NCI-H748 (cell line): Measurements from ENCODE around the gene PTPRQ.
"Not testable (repeated sequence)": the region's sequence is repeated elsewhere in the genome, so short reads cannot be mapped to it uniquely, and the experiment has no call there.

ENCODE experiments used
- DNase-seq: peaks from one replicate; lab custom pipeline; 2025; ENCODE audit not compliant: unreplicated experiment; lab: John Stamatoyannopoulos, UW

PTPRQ gene, protein sequence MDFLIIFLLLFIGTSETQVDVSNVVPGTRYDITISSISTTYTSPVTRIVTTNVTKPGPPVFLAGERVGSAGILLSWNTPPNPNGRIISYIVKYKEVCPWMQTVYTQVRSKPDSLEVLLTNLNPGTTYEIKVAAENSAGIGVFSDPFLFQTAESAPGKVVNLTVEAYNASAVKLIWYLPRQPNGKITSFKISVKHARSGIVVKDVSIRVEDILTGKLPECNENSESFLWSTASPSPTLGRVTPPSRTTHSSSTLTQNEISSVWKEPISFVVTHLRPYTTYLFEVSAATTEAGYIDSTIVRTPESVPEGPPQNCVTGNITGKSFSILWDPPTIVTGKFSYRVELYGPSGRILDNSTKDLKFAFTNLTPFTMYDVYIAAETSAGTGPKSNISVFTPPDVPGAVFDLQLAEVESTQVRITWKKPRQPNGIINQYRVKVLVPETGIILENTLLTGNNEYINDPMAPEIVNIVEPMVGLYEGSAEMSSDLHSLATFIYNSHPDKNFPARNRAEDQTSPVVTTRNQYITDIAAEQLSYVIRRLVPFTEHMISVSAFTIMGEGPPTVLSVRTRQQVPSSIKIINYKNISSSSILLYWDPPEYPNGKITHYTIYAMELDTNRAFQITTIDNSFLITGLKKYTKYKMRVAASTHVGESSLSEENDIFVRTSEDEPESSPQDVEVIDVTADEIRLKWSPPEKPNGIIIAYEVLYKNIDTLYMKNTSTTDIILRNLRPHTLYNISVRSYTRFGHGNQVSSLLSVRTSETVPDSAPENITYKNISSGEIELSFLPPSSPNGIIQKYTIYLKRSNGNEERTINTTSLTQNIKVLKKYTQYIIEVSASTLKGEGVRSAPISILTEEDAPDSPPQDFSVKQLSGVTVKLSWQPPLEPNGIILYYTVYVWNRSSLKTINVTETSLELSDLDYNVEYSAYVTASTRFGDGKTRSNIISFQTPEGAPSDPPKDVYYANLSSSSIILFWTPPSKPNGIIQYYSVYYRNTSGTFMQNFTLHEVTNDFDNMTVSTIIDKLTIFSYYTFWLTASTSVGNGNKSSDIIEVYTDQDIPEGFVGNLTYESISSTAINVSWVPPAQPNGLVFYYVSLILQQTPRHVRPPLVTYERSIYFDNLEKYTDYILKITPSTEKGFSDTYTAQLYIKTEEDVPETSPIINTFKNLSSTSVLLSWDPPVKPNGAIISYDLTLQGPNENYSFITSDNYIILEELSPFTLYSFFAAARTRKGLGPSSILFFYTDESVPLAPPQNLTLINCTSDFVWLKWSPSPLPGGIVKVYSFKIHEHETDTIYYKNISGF (N-terminal part only)

DNA sequence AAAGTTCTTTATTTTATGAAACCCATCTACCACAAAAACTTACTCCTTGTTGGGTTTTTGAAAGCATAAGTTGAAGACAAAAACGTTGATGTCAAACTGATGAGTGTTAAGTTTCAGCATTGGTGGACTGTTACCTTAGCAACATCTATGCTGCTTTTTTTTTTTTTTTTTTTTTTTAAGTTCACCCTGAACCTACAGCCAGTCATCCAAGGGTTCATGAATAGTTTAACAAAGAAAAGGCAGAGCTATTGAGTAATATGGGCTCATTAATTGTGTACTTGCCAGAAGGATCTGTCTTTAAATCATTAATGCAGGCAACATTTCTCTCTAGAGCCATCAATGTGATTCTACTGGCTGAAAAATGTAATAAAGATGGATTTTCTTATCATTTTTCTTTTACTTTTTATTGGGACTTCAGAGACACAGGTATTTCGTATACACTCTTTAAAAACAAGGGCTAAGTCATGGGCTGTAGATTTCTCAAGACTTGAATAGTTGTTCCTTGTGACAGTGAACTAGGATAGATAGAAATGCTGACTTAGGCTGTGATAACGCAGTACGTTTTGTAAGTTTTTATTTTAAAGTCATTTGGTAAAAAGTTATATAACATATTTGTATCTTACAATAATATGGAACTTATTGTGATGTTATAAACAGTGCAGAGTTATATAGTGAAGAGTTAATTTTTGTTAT lies at the start of gene PTPRQ:
Gene PTPRQ (plus strand): TSS at position 262 of the 693 bp plus-strand sequence. CDS start 111 bp downstream, at position 373.
- no peak for DNase-seq

DNA sequence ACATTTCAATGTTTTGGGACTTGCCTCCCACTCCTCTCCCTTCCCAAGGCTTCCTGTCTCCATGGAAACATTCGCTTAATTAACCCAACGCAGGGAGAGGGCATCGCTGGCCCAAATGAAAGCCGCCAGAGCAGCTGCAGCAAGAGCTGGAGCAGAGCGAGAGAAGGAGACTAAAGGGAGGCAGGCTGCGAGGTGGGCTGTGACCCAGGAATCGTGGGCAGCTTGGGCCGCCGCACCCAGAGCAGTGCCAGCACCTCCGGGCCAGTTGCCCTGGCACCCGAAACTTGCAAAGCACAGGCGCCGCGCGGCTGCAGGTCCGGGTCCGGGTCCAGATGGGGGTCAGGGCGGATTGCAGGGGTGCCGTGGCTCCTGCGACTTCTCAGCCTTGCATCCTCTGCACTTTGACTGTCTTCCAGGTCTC lies 43.5 kb upstream of the PTPRQ start:
- DNase-seq, result peak; percentile 45

DNA sequence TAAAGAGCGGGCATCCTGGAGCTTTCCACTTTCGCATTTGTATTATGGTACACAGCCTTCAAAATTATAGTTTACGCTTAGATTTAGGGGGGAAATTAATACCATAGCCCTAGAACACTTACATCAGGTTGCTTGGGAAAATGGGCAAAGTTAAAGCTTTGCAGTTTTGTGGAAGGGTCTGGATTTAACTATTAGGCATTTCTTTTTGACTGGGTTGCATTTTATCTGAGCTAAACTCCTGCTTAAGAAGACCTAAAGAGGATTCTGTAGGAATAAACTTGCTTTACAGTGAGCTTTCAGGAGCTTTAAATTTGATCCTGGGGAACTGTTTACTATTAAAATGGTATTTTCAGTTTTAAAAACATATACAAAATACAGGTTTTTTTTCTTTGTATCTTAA lies 42.8 kb upstream of the PTPRQ start:
- DNase-seq, result no peak

DNA sequence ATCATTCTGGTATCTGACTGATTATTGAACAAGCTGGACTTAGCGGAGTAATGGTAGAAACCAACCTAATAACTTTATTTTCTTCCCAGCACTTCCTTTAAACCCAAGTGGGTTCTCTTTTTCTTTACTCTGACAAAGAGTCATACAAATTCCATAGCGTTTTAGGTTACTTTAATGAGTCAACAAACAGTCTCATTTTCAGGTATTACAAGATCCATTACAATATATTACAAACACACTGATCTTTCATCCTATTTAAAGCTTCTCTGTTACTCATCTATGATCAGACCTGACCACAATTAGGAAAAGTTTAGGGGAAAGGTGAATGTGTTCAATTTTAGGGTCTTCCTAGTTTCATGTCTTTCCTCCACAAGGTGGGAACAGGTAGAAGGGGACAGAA lies 39.4 kb upstream of the PTPRQ start:
- no peak for DNase-seq

DNA sequence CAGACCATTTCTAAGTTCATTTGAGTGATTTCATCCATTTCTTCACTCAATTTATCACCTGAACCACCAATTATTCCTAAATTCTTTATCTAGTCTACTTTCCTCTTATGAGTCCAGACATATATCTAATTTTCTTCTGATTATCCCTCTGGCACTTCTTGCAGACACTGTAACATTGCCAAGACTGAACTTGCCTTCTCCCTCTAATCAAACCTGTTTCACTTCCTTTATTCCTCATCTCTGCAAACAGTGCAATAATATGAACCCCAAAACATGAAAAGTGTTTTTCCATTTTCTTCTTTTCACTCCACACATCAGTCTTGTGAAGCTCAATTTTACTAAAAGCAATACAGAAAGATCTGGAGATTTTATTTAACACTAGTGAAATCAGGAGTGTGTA lies 37.8 kb upstream of the PTPRQ start:
- DNase-seq, result no peak

DNA sequence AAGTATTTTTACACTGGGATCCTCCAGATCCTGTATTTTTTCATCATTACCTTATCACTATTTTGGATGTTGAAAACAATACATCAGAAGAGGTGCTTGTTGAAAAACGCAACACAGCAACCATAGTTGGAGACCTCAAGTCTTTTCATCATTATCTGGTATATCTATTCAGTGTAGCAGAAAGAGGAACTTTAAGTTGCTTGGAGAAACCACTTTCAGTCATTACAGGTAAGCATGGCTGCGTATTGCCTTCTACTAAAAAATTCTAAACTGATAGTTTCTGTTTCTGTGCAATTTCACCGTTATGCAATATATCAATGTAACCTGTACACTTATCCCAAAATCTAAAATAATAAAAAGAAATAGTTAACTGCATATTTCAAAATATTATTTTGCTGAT lies 32.2 kb upstream of the PTPRQ start:
- no peak for DNase-seq

DNA sequence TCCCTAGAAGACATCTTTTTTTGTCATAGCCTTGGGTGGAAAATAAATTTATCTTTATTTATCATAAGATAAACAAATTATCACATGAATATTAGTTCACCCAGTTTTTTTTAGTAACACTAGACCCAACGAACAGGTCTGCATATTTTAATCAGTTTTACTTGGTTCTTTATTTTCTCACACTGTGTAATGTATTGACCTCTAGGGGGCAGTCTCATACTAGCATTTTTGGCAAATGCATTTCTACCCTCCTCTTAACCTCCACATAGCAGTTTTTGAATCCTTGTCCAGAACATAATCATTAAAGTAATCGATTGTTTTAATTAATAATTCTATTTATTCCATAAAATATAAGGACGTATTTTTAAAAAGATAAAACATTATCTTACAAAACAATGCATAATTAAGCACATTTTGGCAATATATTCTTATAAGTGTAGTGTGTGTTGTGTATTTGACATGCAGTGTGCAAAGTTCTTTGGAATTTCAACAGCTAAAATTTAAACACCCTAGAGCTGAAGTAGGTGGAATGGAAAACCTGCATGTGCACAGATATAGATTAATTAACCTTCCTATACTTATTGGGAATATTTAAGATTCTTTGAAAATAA lies 31.6 kb upstream of the PTPRQ start:
- peak; percentile 83 for DNase-seq

DNA sequence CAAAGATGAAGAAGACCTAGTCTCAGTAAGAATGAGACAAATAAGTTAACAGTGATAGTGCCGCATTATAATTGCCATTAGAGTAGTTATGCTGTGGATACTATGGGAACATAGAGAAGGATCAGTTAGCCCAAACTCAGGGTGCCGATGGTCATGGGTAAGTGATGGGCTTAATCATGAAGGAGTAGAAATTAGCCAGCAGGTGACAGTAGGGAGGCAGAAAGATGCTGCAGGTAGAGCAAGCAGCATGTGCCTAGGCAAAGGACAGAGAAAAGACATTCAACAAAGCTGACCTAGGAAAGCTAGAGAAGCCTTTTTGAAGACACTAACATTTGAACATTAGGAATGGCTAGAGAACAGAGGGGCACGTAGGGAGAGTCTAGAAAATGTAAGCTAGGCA lies 30.6 kb upstream of the PTPRQ start:
- DNase-seq, result peak; percentile 81

DNA sequence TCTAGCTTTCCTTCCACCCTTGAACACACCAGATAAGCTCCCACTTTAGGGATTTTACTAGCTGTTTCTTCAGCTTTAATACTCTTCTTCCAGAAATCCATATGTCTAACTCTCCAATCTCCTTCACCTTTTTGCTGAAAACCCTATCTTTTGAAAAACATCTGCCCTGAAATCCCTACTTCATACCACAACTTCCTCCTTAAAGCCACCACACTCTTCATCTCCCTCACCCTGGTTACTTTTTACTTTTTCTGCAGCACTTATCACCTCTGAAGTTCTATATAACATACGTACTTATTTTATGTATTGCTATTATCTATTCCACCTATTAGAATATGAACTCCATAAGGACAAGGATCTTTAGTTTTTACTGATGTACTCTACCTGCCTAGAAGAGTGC lies 28.6 kb upstream of the PTPRQ start:
- no peak for DNase-seq

GRCh38 chr12:80419644-80420043 lies 24.4 kb upstream of the PTPRQ start:
- peak; percentile 41 for DNase-seq

DNA sequence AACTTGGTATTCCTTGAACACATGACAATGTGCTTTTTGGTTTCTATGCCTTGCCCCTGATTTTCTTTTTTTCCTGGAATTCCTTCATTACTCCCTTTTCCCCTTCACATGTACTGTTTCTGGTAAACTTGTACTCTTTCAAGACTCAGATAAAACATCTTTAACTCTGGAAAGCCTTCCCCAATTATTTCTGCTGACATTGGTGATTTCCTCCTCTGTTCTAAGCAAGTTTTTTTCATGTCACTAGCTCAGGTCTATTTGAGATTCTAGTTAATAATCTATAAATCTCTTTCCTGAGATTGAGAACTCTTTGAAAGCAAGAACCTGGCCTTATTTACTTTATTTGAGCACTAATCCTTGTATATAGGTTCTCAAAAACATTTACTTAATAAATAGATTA lies 24.0 kb upstream of the PTPRQ start:
- DNase-seq, result no peak

GRCh38 chr12:80422550-80422949 lies 21.5 kb upstream of the PTPRQ start:
- peak; percentile 47 for DNase-seq

DNA sequence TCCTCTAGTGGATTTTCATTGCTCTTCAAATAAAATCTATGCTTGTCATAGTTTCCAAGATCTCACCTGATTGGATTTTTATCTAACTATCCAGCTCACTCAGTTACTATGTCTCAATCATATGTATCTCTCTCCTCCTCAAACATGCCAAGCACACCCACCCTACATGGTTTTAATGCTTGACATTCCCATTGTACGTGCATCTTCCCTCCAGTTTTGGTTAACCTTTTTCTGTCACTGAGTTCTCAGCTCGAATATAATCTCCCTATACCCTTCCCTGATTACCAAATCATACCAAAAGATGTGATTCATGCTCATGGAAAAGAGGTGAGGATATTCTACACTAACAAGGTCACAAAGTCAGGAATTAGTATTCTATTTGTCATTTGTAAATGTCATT lies 12.0 kb upstream of the PTPRQ start:
- no peak for DNase-seq

DNA sequence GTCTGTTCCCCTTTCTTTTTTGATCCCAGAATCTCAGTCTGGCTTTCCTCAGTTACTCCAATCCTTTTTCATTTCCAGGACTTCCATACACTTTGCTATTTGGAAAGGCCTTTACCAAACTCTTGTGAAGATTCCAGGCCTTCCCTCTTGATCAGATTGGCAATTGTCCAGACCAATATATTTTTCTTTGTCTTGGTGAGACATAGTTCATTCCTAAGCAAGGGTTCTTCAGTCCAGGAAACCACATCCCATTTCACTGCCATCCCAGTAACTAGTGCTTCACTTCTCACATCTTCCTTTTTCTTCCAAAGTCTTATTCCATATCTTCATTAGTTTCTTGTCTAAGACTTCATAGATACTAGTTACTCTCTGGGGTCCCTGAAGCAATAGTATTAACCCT lies 2.1 kb upstream of the PTPRQ start:
- DNase-seq, result no peak

DNA sequence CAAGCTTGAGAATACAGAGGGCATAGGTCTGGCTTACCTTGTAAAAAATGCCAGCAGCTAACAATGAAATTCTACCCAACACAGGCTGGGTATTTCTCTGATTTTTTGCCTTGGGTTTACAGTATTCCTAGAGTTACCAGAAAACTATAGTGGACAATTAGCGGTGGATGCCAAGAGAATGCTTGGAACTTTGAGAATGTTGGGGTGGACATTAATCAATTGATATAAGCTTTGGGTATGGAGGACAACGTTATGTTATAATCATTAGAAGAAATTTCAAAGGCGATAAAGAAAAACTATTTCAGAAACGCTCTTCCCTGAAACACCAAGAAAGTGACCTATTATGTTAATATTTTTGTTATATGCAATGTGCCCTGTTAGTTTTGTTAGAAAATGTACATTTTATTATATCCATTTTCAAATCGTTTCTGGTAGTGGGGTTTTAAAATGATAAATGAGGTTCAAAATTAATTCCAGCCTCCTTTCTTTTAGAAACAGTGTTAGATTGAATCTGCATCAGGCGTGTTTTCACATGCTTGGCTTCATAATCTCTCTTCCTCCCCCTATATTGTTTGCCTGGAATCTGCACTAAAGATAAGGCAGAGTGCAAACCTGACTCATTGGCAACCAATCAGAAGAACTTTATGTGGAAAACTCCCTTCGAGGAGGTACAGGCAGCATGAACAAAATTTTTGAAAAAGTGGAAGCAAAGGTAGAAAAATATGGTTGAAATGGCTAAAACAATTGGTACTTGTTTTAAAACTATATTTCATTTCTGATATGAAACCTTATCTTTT lies 1.4 kb upstream of the PTPRQ start:
- DNase-seq, result no peak

DNA sequence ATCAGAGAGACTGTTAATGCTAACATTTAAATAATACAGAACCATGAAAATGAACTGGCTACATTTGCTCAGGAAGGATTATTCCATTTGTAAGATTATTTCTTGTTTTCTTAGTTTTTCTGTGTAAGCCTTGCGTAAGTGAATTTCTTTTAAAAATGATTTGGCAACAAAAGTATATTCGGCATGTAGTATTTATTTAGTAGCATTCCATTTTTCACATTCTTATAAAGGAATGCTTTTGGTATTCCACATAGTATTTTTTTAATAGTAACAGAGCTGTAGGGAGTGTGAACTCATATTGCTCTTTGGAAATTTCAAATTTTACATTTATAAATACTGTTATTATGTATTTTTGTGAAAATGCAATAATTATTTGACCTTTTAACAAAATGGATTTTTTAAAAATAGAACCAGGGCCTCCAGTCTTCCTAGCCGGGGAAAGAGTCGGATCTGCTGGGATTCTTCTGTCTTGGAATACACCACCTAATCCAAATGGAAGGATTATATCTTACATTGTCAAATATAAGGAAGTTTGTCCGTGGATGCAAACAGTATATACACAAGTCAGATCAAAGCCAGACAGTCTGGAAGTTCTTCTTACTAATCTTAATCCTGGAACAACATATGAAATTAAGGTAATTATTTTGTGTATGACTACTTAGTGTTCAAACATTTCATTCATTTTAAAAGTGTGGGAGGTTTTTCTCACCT lies 1.2 kb downstream of the PTPRQ start:
- no peak for DNase-seq

DNA sequence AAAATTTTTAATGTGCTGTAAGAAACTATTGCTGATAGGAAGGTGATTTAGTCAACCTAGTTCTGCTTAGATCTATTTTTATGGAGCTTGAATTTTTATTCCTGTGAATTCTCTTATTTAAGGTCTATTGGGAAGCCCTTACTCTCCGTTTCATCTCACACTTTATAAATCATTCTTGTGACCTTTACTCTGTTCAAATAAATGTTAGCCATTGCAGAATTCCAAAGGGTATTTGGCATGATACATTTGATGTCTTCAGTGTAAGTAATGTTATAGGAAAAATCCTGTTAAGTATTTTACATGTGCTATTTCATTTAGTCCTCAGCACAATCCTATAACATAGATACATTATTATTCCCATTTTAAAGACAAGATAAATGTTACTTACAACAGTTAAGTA lies 12.5 kb downstream of the PTPRQ start:
- DNase-seq, result no peak

- no peak for DNase-seq
Measured at GRCh38 chr12:80460972-80461371, 16.9 kb downstream of the PTPRQ start.

- not testable (repeated sequence) for DNase-seq
Measured at GRCh38 chr12:80461851-80462250, 17.8 kb downstream of the PTPRQ start.
